ENCODE data around the gene RNF157.

RNF157 gene

DNA sequence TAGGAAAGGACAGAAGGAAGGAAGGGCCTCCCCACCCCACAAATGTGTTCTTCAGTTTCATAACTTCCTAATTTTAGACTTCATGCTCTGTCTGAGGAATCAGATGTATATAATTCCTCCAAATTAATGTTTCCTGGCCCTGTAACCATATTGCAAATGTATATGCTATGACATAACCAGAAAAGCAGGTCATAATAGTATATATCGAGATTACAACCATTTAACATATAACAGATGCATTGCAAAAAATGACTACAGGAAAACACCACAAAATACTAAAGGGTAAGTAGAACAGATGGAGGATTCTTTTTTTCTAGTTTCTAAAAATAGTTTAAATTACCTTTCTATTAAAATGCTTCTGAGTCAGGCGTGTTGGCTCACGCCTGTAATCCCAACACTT, 133.6 kb downstream of the RNF157 start:
- Histone ChIP-seq H3K9me3 (ENCODE audit: control insufficient read depth, insufficient read depth, low read length) (no peaks in the 10 kb centered on the region), H3K36me3 (ENCODE audit: control insufficient read depth, low read length) (peaks cover 6% of the 10 kb centered on the region), H3K4me2 (ENCODE audit: low read length) (peak overlapping the region; percentile 23; the same call in 1 of the 2 replicates), H3K9me2 (replicated peaks; ENCODE audit: control insufficient read depth, low read length) (no peaks in the 10 kb centered on the region), H3K27ac (ENCODE audit: low read depth, low read length) (no peak overlapping the region), H3K27me3 (ENCODE audit: control insufficient read depth, low read length) (0 out of 2 replicates have a peak, but pooled peaks cover 3% of the 10 kb centered on the region), H3K79me2 (ENCODE audit: control insufficient read depth, low read length) (peaks cover 19% of the 10 kb centered on the region), H3K4me1 (ENCODE audit: control insufficient read depth, low read length) (peaks cover 24% of the 10 kb centered on the region), H4K20me1 (ENCODE audit: control insufficient read depth, insufficient read depth, low read depth, low read length) (no peaks in the 10 kb centered on the region), H3K4me3 (ENCODE audit: low read length) (no peak overlapping the region), H3F3A (ENCODE audit: control insufficient read depth, insufficient read depth) (peaks cover 11% of the 10 kb centered on the region)
- TF ChIP-seq, protein P1, sequence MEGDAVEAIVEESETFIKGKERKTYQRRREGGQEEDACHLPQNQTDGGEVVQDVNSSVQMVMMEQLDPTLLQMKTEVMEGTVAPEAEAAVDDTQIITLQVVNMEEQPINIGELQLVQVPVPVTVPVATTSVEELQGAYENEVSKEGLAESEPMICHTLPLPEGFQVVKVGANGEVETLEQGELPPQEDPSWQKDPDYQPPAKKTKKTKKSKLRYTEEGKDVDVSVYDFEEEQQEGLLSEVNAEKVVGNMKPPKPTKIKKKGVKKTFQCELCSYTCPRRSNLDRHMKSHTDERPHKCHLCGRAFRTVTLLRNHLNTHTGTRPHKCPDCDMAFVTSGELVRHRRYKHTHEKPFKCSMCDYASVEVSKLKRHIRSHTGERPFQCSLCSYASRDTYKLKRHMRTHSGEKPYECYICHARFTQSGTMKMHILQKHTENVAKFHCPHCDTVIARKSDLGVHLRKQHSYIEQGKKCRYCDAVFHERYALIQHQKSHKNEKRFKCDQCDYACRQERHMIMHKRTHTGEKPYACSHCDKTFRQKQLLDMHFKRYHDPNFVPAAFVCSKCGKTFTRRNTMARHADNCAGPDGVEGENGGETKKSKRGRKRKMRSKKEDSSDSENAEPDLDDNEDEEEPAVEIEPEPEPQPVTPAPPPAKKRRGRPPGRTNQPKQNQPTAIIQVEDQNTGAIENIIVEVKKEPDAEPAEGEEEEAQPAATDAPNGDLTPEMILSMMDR (IDR thresholded peaks at IDR 0.05; ENCODE audit: low read depth, low read length, poor library complexity, severe bottlenecking): no peak
- TF ChIP-seq EZH2phosphoT487 (IDR thresholded peaks at IDR 0.05; ENCODE audit: borderline replicate concordance, low read length): no peak

DNA sequence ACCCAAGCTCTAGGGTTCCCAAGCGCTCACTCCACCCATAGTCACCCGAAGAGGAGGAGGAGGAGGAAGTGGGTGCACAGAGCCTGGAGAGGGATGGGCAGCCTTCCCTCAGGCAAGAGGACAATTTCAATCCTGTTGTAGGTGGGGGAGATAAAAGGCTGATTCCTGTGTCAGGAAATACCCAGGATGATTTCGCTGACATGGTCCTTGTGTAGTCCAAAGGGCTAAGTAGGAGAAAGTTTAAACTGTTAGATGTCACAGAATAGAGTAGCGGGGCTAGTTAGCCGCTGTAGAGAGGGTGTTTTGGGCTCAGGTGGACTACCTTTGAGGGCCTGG, 135.4 kb downstream of the RNF157 start:
- H4K20me1 ChIP-seq (ENCODE audit: control insufficient read depth, insufficient read depth, low read depth, low read length): no peaks in the 10 kb centered on the region
- TF ChIP-seq, protein P1 (IDR thresholded peaks at IDR 0.05; ENCODE audit: low read depth, low read length, poor library complexity, severe bottlenecking): no peak
- TF ChIP-seq EZH2phosphoT487 (IDR thresholded peaks at IDR 0.05; ENCODE audit: borderline replicate concordance, low read length): no peak
- no peaks in the 10 kb centered on the region for H3K9me3 ChIP-seq (ENCODE audit: control insufficient read depth, insufficient read depth, low read length)
- no peak overlapping the region for H3K4me3 ChIP-seq (ENCODE audit: low read length)
- H3K4me2 ChIP-seq (ENCODE audit: low read length): no peak overlapping the region
- peaks cover 17% of the 10 kb centered on the region for H3K36me3 ChIP-seq (ENCODE audit: control insufficient read depth, low read length)
- no peaks in the 10 kb centered on the region for H3K27me3 ChIP-seq (ENCODE audit: control insufficient read depth, low read length)
- H3K9me2 ChIP-seq (replicated peaks; ENCODE audit: control insufficient read depth, low read length): no peaks in the 10 kb centered on the region
- H3K4me1 ChIP-seq (ENCODE audit: control insufficient read depth, low read length): peaks cover 24% of the 10 kb centered on the region
- peaks cover 11% of the 10 kb centered on the region for H3F3A ChIP-seq (ENCODE audit: control insufficient read depth, insufficient read depth)
- H3K79me2 ChIP-seq (ENCODE audit: control insufficient read depth, low read length): peaks cover 19% of the 10 kb centered on the region
- no peak overlapping the region for H3K27ac ChIP-seq (ENCODE audit: low read depth, low read length)

DNA sequence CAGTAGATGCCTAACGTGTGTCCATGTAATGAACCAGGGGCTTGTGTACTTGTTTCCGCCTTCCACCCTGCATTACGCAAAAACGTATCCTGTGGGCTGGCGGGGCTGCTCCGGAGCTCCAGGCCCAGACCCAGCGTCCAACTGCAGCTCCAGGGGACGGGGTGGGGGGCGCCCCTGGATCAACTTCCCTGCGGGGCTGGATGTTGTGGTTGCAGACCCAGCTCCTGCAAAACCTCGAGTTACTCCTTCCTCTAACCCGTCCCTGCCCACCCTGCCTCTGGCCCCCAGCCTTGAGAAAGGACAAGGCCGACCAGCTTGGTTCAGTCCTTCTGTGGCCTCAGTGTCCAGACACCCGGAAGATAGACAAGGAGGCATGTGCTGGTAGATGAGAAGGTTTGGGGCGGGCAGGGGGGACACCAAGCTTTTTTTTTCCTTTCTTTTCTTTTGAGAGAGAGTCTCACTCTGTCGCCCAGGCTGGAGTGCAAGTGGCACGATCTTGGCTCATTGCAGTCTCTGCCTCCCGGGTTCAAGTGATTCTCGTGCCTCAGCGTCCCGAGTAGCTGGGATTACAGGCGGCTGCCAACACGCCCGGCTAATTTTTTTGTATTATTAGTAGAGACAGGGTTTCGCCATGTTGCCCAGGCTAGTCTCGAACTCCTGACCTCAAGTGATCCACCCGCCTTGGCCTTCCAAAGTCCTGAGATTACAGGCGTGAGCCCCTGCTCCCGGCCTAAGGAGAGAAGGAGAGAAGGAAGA, 136.0 kb downstream of the RNF157 start:
- Histone ChIP-seq H3K27me3 (ENCODE audit: control insufficient read depth, low read length) (no peaks in the 10 kb centered on the region), H3K4me1 (ENCODE audit: control insufficient read depth, low read length) (peaks cover 24% of the 10 kb centered on the region), H3K9me3 (ENCODE audit: control insufficient read depth, insufficient read depth, low read length) (no peaks in the 10 kb centered on the region), H3K4me3 (ENCODE audit: low read length) (peak overlapping the region; percentile 73), H3K4me2 (ENCODE audit: low read length) (peak overlapping the region; percentile 76), H3K36me3 (ENCODE audit: control insufficient read depth, low read length) (peaks cover 22% of the 10 kb centered on the region), H3K9me2 (replicated peaks; ENCODE audit: control insufficient read depth, low read length) (no peaks in the 10 kb centered on the region), H3K79me2 (ENCODE audit: control insufficient read depth, low read length) (peaks cover 19% of the 10 kb centered on the region), H3K27ac (ENCODE audit: low read depth, low read length) (peak overlapping the region; percentile 13; the same call in 1 of the 2 replicates), H3F3A (ENCODE audit: control insufficient read depth, insufficient read depth) (peaks cover 11% of the 10 kb centered on the region), H4K20me1 (ENCODE audit: control insufficient read depth, insufficient read depth, low read depth, low read length) (no peaks in the 10 kb centered on the region)
- TF ChIP-seq, protein P1 (IDR thresholded peaks at IDR 0.05; ENCODE audit: low read depth, low read length, poor library complexity, severe bottlenecking): no peak
- no peak for TF ChIP-seq EZH2phosphoT487 (IDR thresholded peaks at IDR 0.05; ENCODE audit: borderline replicate concordance, low read length)

Data from DOHH2 (cell line).